Activated CD4-positive, alpha-beta T cell treated with anti-CD3 and anti-CD28 coated beads, Interleukin-2, amount 50 U/mL, for 16 hours (primary cell): ENCODE results near the gene TLNRD1.

Experiments used
- DNase-seq: peaks from one replicate; pipeline ENCODE4 v3.0.0-alpha.2; 2020

Gene TLNRD1

GRCh38 chr15:81029414-81030300 is 28.9 kb downstream of the TLNRD1 start:
- no peak for DNase-seq

DNA sequence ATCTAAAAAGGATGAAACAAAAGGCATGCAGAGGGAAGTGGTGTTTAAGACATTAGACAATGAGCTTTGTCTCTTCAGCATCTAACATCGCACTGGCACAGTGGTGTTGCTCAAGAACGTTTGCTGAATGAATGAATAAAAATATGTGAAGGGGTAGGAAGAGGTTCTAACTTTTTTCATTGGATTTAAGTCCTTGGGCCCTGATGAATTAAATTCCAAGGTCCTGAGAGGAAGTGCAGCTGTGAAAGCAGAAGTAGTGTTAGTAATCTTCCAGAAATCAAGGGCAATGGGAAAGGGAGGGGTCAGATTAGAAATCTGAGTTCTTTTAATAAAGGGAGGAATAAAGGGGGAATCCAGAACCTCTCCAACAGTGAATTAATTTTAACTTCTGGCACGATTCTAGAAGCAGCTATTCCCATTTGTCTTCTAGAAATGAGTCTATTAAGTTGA is 29.6 kb downstream of the TLNRD1 start:
- no peak for DNase-seq

GRCh38 chr15:81031203-81031602 is 30.5 kb downstream of the TLNRD1 start:
- DNase-seq: no peak

GRCh38 chr15:81032355-81032754 is 31.6 kb downstream of the TLNRD1 start:
- DNase-seq: no peak

DNA sequence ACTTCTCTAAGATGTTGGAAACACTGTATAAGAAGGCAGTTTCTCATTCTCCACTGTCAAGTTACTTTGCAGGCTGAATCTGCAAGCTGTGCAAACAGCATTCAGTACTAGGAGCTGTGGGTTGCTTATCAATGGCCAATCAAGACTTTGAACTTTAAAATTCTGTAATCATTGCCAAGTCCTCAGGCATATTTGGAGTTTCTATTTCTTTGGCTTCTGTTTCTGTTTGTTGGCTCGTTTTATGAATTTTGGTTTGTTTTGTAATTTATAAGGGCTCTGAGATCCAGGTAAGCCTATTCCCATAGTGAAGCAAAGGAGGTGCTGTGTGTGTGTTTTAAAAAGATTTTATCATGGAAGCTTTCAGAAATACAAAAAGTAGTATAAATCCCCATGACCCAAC is 32.1 kb downstream of the TLNRD1 start:
- DNase-seq: no peak

GRCh38 chr15:81033508-81033907 is 32.8 kb downstream of the TLNRD1 start:
- DNase-seq: no peak

- no peak for DNase-seq
Measured at GRCh38 chr15:81037952-81038743, 37.4 kb downstream of the TLNRD1 start.

GRCh38 chr15:81038975-81039607 is 38.4 kb downstream of the TLNRD1 start:
- peak; percentile 21 for DNase-seq

DNA sequence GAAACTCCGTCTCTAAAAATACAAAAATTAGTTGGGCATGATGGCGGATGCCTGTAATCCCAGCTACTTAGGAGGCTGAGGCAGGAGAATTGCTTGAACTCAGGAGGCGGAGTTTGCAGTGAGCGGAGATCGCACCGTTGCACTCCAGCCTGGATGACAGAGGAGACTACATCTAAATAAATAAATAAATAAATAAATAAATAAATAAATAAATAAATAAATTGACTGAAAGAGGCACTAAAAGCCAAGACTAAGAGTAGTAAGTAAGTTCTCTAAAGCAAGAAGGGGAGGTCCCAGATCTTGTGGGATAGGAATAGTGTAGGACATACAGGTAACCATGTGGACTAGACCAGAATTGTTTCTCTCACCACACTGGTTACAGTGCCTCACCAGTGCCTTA is 40.0 kb downstream of the TLNRD1 start:
- no peak for DNase-seq

- no peak for DNase-seq
Measured at GRCh38 chr15:81043281-81043934, 42.7 kb downstream of the TLNRD1 start.

DNA sequence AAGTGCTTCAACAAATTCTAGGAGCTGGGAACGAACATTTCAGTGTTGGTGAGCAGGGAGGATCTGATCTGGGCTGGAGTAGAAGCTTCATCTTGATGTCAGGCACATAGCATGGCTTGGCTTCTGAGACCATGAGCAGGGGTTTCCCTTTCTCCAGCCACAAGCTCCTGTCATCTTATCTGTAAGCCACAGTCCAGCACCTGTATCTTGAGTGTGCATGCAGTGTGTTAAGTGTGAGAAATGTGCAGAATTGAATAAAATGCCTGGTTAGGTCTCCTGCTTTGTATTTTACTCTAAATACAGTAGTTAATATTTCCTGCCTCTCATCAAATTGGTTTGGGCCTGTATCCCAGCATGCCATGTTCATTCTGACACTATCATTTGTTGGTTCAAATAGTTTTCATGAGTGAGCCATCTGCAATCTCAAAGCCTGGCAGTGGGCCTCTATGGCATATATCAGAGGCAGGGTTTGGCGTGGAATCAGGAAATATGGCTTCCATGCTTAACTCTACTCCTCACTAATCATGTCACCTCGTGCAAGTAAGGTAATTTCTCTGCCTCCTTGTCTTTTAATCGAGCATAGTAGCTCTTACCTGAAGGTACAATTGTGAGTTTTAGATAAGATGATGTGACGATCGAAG is 43.3 kb downstream of the TLNRD1 start:
- no peak for DNase-seq

DNA sequence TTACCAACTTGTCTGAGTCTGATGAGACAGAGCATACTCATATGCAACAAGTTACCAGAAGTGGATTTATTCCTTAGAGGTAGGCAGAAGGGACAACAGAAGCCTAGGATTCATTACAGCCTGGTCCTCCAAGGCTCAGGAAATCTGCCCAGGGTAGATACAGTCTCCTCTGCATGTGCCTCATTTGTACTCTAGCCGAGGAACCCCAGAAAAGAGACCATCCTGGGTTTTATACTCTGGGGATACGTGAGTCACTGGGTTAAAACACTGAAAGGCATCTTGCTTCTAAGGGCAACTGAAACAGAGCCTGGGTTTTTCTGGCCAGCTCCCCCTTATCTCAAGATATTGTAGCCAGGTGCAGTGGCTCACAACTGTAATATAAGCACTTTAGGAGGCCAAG is 45.6 kb downstream of the TLNRD1 start:
- no peak for DNase-seq

DNA sequence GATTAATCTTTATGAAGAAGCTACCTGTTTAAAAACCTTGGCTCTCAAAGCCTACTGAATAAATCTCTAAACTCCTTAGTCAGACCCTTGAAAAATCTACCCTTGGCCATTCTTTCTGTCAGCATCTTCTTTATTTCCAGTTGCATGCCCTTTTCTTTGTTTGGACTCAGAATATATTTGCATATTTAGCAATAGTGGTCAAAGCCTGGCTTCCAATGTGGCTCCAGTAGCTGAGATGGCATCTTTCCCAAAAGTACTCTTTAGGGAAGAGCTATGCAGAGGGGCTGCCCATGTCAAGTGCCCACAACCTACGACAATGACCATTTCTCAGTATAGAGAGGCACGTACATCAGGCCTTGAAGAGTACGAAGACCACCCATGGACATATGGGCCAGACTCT is 47.2 kb downstream of the TLNRD1 start:
- no peak for DNase-seq

DNA sequence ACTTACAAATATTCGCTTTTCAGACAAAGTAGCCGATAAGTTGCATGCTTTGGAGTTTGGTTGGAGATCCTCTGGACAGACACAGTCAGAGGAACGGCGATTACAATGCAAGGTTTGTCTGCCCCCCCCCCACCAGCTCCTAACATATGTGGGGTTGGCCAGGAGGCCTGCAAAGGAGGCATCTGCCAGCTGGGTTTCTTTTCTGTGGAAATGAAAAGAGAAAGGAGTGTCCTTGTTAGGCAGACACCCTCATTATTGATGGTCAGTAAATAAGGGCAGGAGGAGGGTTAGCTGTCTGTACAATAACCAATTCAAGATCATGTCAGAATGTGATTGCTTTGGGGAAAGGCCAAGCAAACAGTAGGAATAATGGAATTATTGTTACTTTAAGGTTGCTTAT is 49.1 kb downstream of the TLNRD1 start:
- DNase-seq: no peak

DNA sequence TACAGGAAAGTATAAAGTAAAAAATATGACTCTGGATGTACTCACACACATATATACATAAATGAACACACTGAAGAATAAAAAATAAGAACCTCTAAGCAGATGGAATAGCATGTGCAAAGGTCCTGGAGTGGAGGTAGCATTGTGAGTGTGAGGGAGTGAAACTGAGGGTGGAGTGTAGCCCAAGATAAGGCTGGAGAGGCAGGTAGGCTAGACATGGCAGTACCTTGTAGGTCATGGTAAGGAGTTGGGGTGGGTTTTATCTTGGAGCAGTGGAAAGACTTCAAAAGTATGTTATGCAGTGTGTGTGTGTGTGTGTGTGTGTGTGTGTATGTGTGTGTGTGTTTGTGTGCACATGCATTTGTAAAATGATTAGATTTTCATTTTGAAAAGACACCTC is 49.5 kb downstream of the TLNRD1 start:
- DNase-seq: no peak

DNA sequence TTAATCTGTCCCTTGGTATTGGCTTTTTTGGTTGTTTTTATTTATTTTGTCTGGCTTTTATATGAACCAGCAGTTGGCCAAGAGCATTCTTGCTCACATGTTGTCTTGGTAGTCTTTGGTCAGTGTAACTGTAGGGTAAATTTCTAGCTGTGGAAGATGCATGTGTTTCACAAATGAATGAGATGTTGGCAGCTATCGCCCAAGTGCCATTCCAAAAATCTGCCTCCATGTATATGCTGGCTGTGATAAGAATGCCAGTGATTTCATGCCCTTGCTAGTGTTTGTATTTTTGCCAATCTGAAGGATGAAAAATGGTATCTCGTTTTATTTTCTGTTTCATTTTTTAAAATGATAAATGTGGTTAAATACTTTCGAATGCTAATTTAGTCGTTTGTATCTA is 50.1 kb downstream of the TLNRD1 start:
- DNase-seq: no peak

- DNase-seq: no peak
Measured at GRCh38 chr15:81052046-81052445, 51.3 kb downstream of the TLNRD1 start.

- no peak for DNase-seq
Measured at GRCh38 chr15:81053621-81054020, 52.9 kb downstream of the TLNRD1 start.

DNA sequence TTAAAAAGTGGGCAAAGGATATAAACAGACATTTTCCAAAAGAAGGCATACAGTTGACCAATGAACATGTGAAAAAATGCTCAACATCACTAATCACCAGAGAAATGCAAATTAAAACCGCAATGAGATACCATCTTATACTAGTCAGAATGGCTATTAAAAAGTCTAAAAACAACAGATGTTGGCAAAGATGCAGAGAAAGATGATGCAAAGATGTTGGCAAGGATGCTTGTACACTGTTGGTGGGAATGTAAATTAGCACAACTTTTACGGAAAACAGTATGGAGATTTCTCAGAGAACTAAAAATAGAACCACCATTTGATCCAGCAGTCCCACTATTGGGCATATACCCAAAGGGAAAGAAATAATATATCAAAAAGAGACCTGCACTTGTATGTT is 53.5 kb downstream of the TLNRD1 start:
- no peak for DNase-seq
